Skeletal muscle cell (primary cell): ENCODE data around the gene MIF4GD.

Experiments
- DNase-seq: peaks from one replicate; pipeline ENCODE4 v3.0.0-alpha.2; 2010; ENCODE audit warnings: low read depth
- H3K4me3 ChIP-seq: 2 replicates; pipeline ENCODE4 v1.5.1; 2011; ENCODE audit warnings: low read depth, mild to moderate bottlenecking, control low read depth, low read length, moderate library complexity

The MIF4GD gene

GRCh38 chr17:75239778-75240393 lies 31.1 kb downstream of the MIF4GD start:
- no peak for DNase-seq
- H3K4me3 ChIP-seq = no peak overlapping the region

DNA sequence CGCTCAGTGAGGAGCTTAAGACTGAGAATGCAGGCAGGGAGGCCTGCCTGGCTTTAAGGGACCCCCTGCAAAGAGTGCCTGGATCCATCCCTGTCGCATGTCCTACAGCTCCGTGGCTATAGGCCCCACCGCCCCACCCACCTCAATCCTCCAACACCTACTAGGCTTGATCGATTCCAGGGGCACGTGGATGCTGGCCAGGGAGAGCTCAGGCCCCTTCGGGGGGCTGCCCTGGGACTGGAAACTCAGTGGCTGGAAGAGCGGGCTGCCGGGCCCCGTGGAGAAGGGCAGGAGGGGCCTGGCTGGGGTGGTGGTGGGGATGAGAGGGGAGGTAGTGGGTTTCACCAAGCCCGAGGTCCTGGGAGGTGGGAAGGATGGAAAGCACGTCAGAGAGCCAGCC lies 31.8 kb downstream of the MIF4GD start:
- no peak overlapping the region for H3K4me3 ChIP-seq
- DNase-seq = no peak

- H3K4me3 ChIP-seq = no peak overlapping the region
- DNase-seq = no peak
Measured at GRCh38 chr17:75238684-75239191, 32.3 kb downstream of the MIF4GD start.

- no peak for DNase-seq
- no peak overlapping the region for H3K4me3 ChIP-seq
Measured at GRCh38 chr17:75238020-75238580, 32.9 kb downstream of the MIF4GD start.

- DNase-seq = no peak
Measured at GRCh38 chr17:75237100-75238014, 33.7 kb downstream of the MIF4GD start.

GRCh38 chr17:75232786-75233185 lies 38.2 kb downstream of the MIF4GD start:
- DNase-seq = no peak
- H3K4me3 ChIP-seq = no peak overlapping the region

More at GRCh38 chr17:75237100-75238014, 33.7 kb downstream of the MIF4GD start:
- H3K4me3 ChIP-seq = no peak overlapping the region

GRCh38 chr17:75231741-75232464 lies 39.1 kb downstream of the MIF4GD start:
- no peak for DNase-seq
- no peak overlapping the region for H3K4me3 ChIP-seq

DNA sequence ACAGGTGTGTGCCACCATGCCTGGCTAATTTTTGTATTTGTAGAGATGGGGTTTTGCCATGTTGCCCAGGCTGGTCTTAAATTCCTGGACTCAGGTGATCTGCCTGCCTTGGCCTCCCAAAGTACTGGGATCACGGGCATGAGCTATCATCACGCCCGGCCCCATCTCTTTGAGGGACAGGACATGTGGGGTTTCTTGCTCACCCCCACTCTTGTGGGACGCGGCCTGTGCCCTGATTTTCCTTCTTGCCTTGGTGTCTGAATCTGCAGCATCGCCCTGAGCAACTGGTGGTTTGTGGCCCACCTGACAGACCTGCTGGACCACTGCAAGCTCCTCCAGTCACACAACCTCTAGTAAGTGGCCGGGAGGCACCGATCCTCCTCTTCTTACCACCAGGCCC lies 40.0 kb downstream of the MIF4GD start:
- DNase-seq = no peak
- H3K4me3 ChIP-seq = no peak overlapping the region

DNA sequence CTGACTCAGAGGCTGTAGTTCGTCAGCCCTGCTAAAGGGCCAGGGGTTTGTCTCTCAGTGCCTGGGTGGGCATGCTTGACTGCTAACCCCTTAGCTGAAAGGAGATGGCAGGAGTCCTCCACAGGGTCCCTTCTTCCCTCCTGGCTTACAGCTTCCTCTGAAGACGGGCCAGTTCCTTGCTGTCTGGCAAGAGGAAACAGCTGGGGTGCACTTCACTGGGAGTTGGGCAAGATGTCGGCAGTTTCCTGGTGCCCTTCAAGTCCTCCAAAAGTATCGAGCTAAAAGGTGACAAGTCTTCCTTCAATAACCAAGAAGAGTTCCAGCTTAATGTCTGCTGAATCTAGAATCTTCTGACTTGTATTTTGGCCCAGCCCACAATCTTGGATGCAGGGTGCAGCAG lies 42.2 kb downstream of the MIF4GD start:
- no peak for DNase-seq
- no peak overlapping the region for H3K4me3 ChIP-seq

GRCh38 chr17:75228305-75228704 lies 42.7 kb downstream of the MIF4GD start:
- no peak overlapping the region for H3K4me3 ChIP-seq
- no peak for DNase-seq

DNA sequence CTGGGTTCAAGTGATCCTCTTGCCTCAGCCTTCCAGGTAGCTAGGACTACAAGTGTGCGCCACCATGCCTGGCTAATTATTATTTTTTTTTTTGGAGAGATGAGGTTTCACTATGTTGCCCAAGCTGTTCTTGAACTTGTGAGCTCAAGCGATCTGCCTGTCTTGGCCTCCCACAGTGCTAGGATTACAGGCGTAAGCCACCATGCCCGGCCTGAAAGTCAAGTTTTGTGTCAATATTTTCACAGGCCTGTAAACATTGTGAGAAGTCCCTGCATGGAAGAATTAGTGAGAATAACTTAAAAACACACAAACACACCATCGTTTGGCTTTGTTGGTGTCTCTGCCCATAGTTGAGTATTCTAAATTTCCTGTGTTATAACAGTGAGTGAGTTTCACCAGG lies 43.3 kb downstream of the MIF4GD start:
- no peak for DNase-seq
- no peak overlapping the region for H3K4me3 ChIP-seq

GRCh38 chr17:75225016-75225415 lies 46.0 kb downstream of the MIF4GD start:
- no peak for DNase-seq
- no peak overlapping the region for H3K4me3 ChIP-seq

- H3K4me3 ChIP-seq = no peak overlapping the region
- DNase-seq = no peak
Measured at GRCh38 chr17:75219815-75220214, 51.2 kb downstream of the MIF4GD start.

GRCh38 chr17:75218131-75218530 lies 52.9 kb downstream of the MIF4GD start:
- DNase-seq = no peak
- no peak overlapping the region for H3K4me3 ChIP-seq
